ENCODE measurements around the gene PRSS8.
"Not testable (repeated sequence)": the region's sequence is repeated elsewhere in the genome, so short reads cannot be mapped to it uniquely, and the experiment has no call there.

The PRSS8 gene

GRCh38 chr16:31135535-31136286, at the start of gene PRSS8:
PRSS8 (minus strand) TSS chr16:31135727; CDS start chr16:31135498, 229 bp downstream.
- no peak for DNase-seq (ENCODE audit: low read depth)

DNA sequence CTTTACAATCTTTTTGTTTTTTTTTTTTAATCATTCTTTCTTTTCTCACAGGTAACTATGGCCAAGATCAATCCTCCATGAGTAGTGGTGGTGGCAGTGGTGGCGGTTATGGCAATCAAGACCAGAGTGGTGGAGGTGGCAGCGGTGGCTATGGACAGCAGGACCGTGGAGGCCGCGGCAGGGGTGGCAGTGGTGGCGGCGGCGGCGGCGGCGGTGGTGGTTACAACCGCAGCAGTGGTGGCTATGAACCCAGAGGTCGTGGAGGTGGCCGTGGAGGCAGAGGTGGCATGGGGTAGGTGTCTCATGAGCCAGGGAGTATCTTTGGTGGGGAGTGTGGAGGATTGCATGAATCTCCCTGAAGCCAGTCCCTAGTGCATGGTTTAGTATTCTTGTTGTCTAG, 49.4 kb upstream of the PRSS8 start:
- DNase-seq (ENCODE audit: low read depth) = no peak

DNA sequence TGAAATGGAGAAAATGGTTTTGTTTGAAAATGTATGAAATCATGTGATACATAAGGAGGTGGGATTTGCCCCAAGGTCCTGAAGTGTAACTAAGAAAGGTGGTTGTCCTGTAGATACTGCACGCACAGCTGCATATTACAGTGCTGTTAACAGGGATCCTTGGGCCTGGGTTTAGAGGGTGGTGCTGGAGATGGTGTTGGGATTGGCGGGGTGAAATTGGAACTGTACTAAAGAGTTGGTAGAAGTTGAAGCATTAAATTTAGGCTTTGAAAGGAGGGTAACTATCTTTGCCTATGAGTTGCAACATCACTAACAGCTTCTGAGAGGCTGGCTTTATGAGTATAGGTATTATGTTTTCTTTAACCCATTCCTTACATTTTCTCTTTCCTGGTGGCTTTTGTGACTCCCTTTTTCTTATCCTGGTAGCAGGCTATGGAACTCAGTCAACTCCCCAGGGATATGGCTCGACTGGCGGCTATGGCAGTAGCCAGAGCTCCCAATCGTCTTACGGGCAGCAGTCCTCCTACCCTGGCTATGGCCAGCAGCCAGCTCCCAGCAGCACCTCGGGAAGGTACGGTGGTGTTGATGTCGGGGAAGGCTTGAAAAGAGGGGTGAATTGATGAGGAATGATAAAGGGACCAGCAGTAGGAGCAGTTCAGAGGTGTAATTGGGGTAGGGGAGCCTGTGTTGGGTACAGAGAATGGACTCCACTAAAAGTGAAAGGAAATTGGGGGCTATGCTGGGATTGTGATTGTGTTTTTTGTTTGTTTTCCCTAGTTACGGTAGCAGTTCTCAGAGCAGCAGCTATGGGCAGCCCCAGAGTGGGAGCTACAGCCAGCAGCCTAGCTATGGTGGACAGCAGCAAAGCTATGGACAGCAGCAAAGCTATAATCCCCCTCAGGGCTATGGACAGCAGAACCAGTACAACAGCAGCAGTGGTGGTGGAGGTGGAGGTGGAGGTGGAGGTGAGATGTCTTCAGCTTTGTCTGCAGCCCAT, 48.2 kb upstream of the PRSS8 start:
- no peak for DNase-seq (ENCODE audit: low read depth)

DNA sequence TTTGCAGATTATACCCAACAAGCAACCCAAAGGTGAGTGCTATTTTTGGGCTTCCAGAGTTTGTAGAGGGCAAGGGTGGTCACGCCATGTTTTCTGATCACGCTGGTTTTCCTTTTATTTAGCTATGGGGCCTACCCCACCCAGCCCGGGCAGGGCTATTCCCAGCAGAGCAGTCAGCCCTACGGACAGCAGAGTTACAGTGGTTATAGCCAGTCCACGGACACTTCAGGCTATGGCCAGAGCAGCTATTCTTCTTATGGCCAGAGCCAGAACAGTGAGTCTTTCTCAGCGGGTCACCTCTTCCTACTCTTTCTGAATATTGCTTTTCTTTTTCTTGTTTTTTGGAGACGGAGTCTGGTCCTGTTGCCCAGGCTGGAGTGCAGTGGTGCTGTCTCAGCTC, 46.9 kb upstream of the PRSS8 start:
- DNase-seq (ENCODE audit: low read depth) = peak; percentile 24

GRCh38 chr16:31181102-31181830, 45.7 kb upstream of the PRSS8 start:
- DNase-seq (ENCODE audit: low read depth) = peak; percentile 55

DNA sequence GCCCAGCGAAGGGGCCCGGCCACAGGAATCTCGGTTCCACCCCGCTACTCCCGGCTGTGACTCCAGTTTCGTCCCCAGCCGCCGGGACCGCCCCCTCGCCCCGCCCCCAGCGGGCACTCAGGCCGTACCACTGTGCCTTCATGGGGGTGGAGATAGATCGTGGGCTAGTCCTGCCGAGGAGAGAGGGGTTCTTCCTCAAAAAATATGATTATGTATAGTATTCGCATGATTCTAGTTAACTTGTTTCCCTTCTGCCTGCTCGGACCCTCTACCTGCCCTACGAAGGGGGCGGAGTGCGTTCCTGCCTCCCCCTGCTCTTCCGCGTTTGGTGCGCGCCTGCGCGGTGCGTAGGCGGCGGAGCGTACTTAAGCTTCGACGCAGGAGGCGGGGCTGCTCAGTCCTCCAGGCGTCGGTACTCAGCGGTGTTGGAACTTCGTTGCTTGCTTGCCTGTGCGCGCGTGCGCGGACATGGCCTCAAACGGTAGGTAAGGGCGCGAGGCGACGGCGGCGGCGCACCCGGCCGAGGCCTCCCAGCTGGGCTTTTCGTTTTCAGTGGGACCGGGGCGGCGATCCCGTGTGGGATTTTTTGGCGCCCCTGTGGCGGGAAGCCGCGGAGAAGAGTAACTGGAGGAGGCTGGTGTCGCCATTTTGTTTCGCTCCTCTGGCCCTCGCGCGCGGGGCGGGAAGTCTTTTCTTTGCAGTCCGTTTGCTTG, 44.4 kb upstream of the PRSS8 start, which contains the start of gene FUS:
Gene FUS, plus strand, starts transcription at position 393 of the 713 bp plus-strand sequence. Its CDS starts 76 bp downstream, at position 469.
- DNase-seq (ENCODE audit: low read depth) = peak; percentile 78

GRCh38 chr16:31179219-31179746, 43.8 kb upstream of the PRSS8 start:
- DNase-seq (ENCODE audit: low read depth) = no peak

- peak; percentile 48 for DNase-seq (ENCODE audit: low read depth)
Measured at GRCh38 chr16:31177136-31177535, 41.6 kb upstream of the PRSS8 start.

DNA sequence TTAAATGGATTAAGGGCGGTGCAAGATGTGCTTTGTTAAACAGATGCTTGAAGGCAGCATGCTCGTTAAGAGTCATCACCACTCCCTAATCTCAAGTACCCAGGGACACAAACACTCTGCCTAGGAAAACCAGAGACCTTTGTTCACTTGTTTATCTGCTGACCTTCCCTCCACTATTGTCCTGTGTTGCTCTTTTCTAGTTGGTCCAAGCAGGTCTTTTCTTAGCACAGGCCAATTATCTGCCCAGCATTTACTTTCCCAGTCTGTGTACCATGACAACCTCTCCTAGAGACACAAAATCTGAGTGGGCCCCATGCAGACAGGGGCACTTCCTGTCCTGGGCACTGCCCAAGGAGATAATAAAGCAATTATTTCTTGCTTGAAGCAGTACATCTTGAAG, 34.5 kb upstream of the PRSS8 start:
- not testable (repeated sequence) for DNase-seq (ENCODE audit: low read depth)

DNA sequence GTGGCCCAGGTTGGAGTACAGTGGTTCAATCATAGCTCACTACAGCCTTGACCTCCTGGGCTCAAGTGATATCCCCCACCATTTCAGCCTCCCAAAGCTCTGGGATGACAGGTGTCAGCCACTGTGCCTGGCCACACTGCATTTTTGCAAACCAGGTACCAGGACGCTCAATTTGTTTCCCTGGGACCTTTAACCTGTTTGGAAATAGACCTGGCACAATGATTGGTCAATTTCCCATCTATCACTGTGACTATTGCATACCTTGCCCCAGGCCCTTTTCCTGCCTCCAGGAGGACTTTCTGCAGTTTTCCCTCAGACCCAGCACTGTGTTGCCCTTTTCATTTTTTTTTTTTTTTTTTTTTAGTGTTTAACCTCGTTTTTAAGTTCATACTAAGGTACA, 33.3 kb upstream of the PRSS8 start:
- DNase-seq (ENCODE audit: low read depth) = no peak

- no peak for DNase-seq (ENCODE audit: low read depth)
Measured at GRCh38 chr16:31167315-31167714, 31.8 kb upstream of the PRSS8 start.

- DNase-seq (ENCODE audit: low read depth) = no peak
Measured at GRCh38 chr16:31157136-31157535, 21.6 kb upstream of the PRSS8 start.

DNA sequence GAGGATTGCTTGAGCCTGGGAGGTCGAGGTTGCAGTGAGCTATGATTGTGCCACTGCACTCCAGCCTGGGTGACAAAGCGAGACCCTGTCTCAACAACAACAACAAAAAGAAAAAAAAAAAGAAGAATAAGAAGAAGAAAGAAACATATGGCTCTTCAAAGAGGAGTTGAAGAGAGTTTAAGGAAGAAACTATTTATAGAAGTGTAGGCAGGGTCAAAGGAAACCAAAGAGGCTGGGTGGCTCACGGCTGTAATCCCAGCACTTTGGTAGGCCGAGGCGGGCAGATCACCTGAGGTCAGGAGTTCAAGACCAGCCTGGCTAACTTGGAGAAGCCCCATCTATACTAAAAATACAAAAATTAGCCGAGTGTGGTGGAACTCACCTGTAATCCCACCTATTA, 15.4 kb upstream of the PRSS8 start:
- DNase-seq (ENCODE audit: low read depth) = not testable (repeated sequence)

DNA sequence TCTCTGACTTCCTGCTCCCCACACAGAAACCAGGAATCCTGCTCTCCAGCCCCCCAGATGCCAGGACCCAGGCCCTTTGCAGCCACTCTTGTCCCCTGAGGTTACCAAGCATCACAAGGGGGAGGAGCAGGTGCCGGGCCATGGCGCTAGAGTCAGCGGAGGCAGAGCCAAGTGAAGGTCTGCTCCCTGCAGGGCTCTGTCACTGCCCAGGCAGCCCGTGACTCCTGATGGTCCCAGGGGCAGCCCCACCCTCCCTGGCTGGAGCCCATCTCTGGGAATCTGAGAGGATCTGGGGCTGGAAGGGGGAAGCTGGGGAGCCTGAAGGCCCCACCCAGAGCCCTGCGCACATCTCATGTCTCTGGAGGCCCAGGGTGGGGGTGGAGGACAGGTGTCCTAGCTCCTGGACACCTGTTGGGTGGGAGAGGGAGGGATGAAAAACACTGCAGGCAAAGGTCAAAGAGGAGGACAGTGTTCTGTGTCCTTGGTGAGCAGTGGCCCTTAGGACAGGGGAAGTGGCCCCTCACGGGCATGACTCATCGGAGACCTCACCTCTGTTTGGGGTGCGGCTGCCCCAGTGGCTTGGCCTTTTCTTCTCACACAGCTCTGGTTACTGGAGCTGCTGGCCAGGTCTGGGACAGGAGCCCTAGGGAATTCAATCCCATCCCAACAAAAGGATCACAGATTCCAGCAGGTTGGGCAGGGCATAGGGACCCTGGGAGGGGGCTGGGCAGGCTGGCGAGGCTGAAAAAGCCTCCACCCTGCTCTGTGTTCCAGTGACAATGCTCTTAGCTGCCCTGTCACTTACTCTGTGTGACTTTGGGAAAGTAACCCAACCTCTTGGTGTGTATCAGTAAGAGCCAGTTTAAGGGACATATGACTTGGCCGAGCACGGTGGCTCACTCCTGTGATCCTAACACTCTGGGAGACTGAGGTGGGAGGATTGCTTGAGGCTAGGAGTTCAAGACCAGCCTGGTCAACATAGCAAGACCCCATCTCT, 14.7 kb upstream of the PRSS8 start, which contains the start of gene PRSS36:
Gene PRSS36, minus strand, starts transcription at position 173 of the 997 bp plus-strand sequence. Its CDS starts 31 bp downstream, at position 142.
- DNase-seq (ENCODE audit: low read depth) = no peak

DNA sequence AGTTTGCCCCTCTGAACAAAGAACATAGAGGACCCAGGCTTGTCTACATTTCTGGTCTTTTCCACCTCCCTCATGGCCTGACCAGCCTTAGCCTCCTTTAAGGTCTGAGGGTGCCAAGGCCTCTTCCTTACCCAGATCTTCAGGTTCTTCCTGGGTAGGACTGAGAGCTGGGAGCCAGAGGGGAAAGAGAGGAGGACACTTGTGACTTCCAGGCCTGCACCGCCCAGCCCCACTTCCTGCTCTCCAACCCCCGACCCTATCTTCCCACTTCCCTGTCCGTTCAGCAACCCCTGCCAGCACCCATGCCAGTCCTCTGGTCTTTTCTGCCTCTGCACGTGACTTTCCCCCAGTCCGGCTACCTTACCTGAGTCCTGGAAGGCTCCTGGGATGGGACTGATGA, 13.8 kb upstream of the PRSS8 start:
- DNase-seq (ENCODE audit: low read depth) = no peak

- no peak for DNase-seq (ENCODE audit: low read depth)
Measured at GRCh38 chr16:31148896-31149295, 13.4 kb upstream of the PRSS8 start.

DNA sequence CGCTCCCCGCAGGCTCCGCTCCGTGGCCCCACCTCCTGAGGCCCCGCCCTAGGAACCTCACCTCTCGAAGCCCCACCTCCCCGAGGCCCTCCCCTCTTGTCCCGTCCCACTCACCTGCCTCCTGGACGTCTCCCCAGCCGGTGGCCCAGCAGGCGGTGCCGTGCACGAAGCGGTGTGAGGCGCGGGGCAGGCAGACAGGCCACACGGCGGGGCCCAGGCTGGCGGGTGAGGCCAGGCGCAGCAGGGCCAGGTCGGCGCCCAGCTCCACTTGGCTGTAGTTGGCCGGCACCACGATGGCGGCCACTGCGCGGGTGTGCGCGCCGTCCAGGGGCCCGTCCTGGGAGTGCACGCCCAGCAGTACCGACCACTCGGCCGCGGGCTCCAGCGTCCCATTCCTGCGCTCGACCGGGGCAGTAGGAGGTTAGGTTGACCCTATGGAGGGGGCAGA, 12.8 kb upstream of the PRSS8 start:
- DNase-seq (ENCODE audit: low read depth) = no peak

DNA sequence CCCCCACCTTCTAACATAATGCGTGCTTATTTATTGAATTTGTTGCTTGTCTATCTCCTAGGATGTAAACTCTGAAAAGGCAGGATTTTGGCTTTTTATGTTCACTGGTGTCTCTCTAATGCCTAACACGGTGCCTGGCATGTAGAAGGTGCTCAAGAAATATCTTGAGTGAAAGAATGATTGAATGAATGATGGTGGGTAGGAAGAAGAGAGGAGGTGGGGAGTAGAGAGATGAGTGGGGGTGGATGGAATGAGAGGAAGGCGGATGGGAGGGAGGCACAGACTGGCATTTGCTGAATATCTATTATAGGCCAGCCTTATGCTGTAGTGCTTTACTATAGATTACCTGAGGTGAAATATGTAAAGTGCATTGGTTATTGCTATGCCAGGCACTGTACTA, 12.0 kb upstream of the PRSS8 start:
- no peak for DNase-seq (ENCODE audit: low read depth)

DNA sequence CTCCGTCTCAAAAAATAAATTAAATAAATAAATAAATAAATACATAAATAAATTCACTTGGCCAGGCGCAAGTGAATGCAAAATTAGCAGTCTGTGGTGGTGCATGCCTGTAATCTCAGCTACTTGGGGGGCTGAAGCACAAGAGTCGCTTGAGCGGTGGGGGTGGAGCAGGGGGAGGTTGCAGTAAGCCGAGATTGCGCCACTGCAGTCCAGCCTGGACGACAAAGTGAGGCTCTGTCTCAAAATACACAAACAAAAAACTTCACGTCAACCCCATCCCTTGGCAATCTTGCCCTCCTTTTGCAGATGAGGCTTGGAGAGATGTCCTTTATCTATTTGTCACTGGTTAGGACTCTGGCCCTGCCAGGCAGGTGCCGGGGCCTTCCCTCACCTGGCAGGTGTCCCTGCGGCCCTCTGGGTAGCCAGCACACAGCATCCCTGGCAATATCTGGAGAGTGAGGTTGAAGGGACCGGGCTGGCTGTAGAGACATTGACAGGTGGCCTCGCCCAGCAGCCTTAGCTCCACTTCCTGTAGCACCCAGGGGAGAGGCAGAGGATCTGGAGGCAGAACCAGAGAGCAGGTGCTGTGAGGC, 10.0 kb upstream of the PRSS8 start:
- no peak for DNase-seq (ENCODE audit: low read depth)
